Hematopoietic multipotent progenitor cell treated with erythropoietin and hydrocortisone succinate and interleukin-3 and kit ligand, for 8 days (in vitro differentiated cells): ENCODE results near the gene CTXN1.

Experiments
- DNase-seq: peaks from one replicate; pipeline ENCODE4 v3.0.0-alpha.2; 2015

CTXN1 gene

GRCh38 chr19:7912697-7913564 is 13.0 kb downstream of the CTXN1 start:
- no peak for DNase-seq

GRCh38 chr19:7912144-7912696 is 13.7 kb downstream of the CTXN1 start:
- no peak for DNase-seq

- DNase-seq = no peak
These were observed 14.3 kb downstream of the CTXN1 start for GRCh38 chr19:7911508-7912143.

- DNase-seq = no peak
These were observed 15.4 kb downstream of the CTXN1 start for GRCh38 chr19:7910321-7911161.

- no peak for DNase-seq
These were observed 16.4 kb downstream of the CTXN1 start for GRCh38 chr19:7909471-7910067.

GRCh38 chr19:7908742-7909461 is 17.0 kb downstream of the CTXN1 start:
- no peak for DNase-seq

GRCh38 chr19:7908078-7908699 is 17.7 kb downstream of the CTXN1 start:
- peak; percentile 42 for DNase-seq

- DNase-seq = no peak
These were observed 18.4 kb downstream of the CTXN1 start for GRCh38 chr19:7907544-7907943.

- no peak for DNase-seq
These were observed 18.8 kb downstream of the CTXN1 start for GRCh38 chr19:7907122-7907521.

GRCh38 chr19:7905859-7906258 is 20.1 kb downstream of the CTXN1 start:
- no peak for DNase-seq

GRCh38 chr19:7905268-7905667 is 20.7 kb downstream of the CTXN1 start:
- DNase-seq = no peak

GRCh38 chr19:7904074-7905020 is 21.6 kb downstream of the CTXN1 start:
- peak; percentile 29 for DNase-seq

- peak; percentile 99 for DNase-seq
These were observed 22.5 kb downstream of the CTXN1 start, which contains the start of gene MAP2K7 for GRCh38 chr19:7903244-7904073. Gene MAP2K7 (plus strand): TSS chr19:7903877. CDS start chr19:7903945, 68 bp downstream.

- no peak for DNase-seq
These were observed 23.1 kb downstream of the CTXN1 start for GRCh38 chr19:7902796-7903243.

GRCh38 chr19:7901337-7901736 is 24.6 kb downstream of the CTXN1 start:
- no peak for DNase-seq

- no peak for DNase-seq
These were observed 25.0 kb downstream of the CTXN1 start for GRCh38 chr19:7900931-7901330.

GRCh38 chr19:7900401-7900870 is 25.5 kb downstream of the CTXN1 start:
- DNase-seq = no peak

GRCh38 chr19:7899751-7900378 is 26.1 kb downstream of the CTXN1 start:
- no peak for DNase-seq
